Heart left ventricle (tissue), 13 donors: Measurements from ENCODE around the gene SEC24A.

Experiments used
- POLR2A ChIP-seq, 2 donors: fragments of 450-650 bp; IDR thresholded peaks; one replicate each; pipeline ENCODE4 v1.6.1; 2017; ENCODE audit warnings: antibody characterized with exemption in 2 of 2, mild to moderate bottlenecking in 2 of 2, moderate library complexity in 2 of 2
- TF ChIP-seq, protein P1 (sequence below), 12 donors: fragments of 200-600 bp; sonication (generic) in 4 of 12; IDR thresholded peaks; one replicate each; pipeline versions ENCODE4 v1.5.0 to v1.8.0; 2018 to 2022; ENCODE audit warnings: antibody characterized with exemption in 12 of 12, mild to moderate bottlenecking in 5 of 12
- donor health status: ischemic (EF 13 %, LVEDD 7.1; RV severe dilation, severe dysfunction).
- donor health status: DM: no; HTN: yes; CAD: no.
- donor health status: DM: no; HTN: no; CAD: no.
- donor health status: ischemic (EF 25% LVEDD 6.9; RV normal size, moderate dysfunction).
- donor health status: ischemic (EF 25% LVEDD 5.7; RV mildly dilated, moderate dysfunction).
- donor health status: ischemic (EF 35%, LVEDD 5.7; RV mildly dilated, moderate dysfunction).
- donor health status: nonischemic (EF 11% LVEDD 7.7; RV severe dilation, severe dysfunction).
- donor health status: DM: yes; HTN: yes; CAD: no.
- donor health status: PGD.
- donor health status: ischemic (EF 29% LVEDD 5.4; RV normal size, mild dysfunction).
- donor health status: nonischemic (EF 23%, LVEDD 6.1; RV moderate dilation, normal function).

DNA sequence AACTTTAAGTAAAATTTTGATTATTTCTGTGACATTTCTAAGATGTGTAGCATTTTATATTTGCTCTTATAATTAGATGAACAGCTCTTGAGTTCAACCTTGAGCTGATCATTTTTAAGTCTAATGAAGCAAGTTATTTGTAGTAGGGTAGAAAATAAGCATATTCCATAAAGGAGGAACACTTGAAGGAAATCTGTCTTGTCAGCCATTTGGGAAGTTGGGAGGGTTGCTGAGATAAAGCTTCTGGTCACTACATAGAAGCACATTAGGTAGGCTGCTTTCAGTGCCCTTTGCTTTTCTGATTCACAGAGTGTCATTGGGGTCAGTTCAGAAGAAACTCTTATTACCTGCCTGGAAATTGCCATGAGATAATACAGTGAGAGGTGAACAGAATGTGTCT is 44.1 kb downstream of the SEC24A start:
- no peak for TF ChIP-seq POLR2A (IDR thresholded peaks at IDR 0.05)
- TF ChIP-seq, protein P1, sequence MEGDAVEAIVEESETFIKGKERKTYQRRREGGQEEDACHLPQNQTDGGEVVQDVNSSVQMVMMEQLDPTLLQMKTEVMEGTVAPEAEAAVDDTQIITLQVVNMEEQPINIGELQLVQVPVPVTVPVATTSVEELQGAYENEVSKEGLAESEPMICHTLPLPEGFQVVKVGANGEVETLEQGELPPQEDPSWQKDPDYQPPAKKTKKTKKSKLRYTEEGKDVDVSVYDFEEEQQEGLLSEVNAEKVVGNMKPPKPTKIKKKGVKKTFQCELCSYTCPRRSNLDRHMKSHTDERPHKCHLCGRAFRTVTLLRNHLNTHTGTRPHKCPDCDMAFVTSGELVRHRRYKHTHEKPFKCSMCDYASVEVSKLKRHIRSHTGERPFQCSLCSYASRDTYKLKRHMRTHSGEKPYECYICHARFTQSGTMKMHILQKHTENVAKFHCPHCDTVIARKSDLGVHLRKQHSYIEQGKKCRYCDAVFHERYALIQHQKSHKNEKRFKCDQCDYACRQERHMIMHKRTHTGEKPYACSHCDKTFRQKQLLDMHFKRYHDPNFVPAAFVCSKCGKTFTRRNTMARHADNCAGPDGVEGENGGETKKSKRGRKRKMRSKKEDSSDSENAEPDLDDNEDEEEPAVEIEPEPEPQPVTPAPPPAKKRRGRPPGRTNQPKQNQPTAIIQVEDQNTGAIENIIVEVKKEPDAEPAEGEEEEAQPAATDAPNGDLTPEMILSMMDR (IDR thresholded peaks at IDR 0.05): no peak
